Breast epithelium (tissue), 4 donors: Measurements from ENCODE around the gene VIM. TPM values are rescaled to one million over a fixed set of nuclear protein-coding genes. Genes with fewer than 3 reads are reported as not detected.
"Not testable (repeated sequence)": the region's sequence is repeated elsewhere in the genome, so short reads cannot be mapped to it uniquely, and the experiment has no call there.

ENCODE experiments used
- DNase-seq, 2 donors: peaks; one replicate each; pipeline ENCODE4 v3.0.0-alpha.2; 2019; ENCODE audit warnings: low spot score in 2 of 2
- H3K27ac ChIP-seq, 2 donors: fragments of 200-600 bp; sonication (generic) in 1 of 2; one replicate each; pipeline ENCODE4 v1.5.1; 2016 to 2019; ENCODE audit warnings: mild to moderate bottlenecking in 1 of 2
- H3K27me3 ChIP-seq, 2 donors: fragments of 200-600 bp; sonication (generic) in 1 of 2; one replicate each; pipeline versions ENCODE4 v1.5.1 to v1.6.0; 2017 to 2019; ENCODE audit warnings: control low read depth in 1 of 2, mild to moderate bottlenecking in 1 of 2
- H3K36me3 ChIP-seq: fragments of 200-600 bp; one replicate; pipeline ENCODE4 v1.5.1; 2019
- H3K4me1 ChIP-seq, 2 donors: fragments of 200-600 bp; sonication (generic); one replicate each; pipeline ENCODE4 v1.5.1; 2016 to 2019; ENCODE audit warnings: control low read depth in 1 of 2
- H3K4me3 ChIP-seq, 3 donors: fragments of 200-600 bp; sonication (generic); 1 replicate in 2 of 3; 2 replicates in 1 of 3; pipeline ENCODE4 v1.5.1; 2016 to 2019; ENCODE audit warnings: mild to moderate bottlenecking in 3 of 3, moderate library complexity in 2 of 3
- H3K9me3 ChIP-seq, 2 donors: fragments of 200-600 bp; sonication (generic) in 1 of 2; one replicate each; pipeline ENCODE4 v1.5.1; 2016 to 2019; ENCODE audit warnings: control low read depth in 1 of 2
- POLR2A ChIP-seq: fragments of 450-650 bp; IDR thresholded peaks from one replicate; pipeline ENCODE4 v1.6.1; 2016; ENCODE audit warnings: antibody characterized with exemption, mild to moderate bottlenecking, moderate library complexity
- POLR2AphosphoS5 ChIP-seq, 3 donors: sonication (generic); formaldehyde crosslinking; IDR thresholded peaks; one replicate each; pipeline ENCODE4 v1.6.1; 2017; ENCODE audit warnings: antibody characterized with exemption in 3 of 3
- intact Hi-C: fragments of 100-400 bp; cut with DNase I; formaldehyde crosslinking; loops from one replicate; pipeline ENCODE4 v1.15.1; 2023; ENCODE audit warnings: low total_unique reads
- total RNA-seq, 3 donors: library from RNA; depleted of rRNA; stranded (reverse); fragments of >200 nt; gene quantifications; one replicate each; pipeline ENCODE4 v1.1.0, GENCODE V29; 2016
- TF ChIP-seq, protein P1 (sequence below), 3 donors: fragments of 450-650 bp; IDR thresholded peaks; one replicate each; pipeline ENCODE4 v1.5.1; 2016 to 2017; ENCODE audit warnings: antibody characterized with exemption in 3 of 3, mild to moderate bottlenecking in 3 of 3, moderate library complexity in 3 of 3

The VIM gene
- total RNA-seq, 3 donors from 2014 or later = 1,431 to 8,681 (median 2,067) TPM

DNA sequence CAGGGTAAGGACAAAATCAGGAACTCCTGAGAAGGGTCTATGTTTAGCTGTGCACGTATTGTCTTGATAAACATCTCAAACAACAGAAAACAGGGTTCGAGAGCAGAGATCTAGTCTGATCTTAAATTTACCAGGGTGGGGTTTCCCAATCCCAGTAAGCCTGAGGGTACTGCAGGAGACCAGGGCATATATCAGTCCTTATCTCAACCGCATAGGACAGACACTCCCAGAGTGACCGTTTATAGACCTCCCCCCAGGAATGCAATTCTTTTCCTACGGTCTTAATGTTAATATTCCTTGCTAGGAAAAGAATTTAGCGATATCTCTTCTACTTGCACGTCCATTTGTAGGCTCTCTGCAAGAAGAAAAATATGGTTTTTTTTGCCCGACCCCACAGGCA is 35.5 kb downstream of the VIM start:
- no peak overlapping the region for H3K27ac ChIP-seq
- H3K27me3 ChIP-seq = no peaks in the 10 kb centered on the region
- peaks cover 18 to 33% of the 10 kb centered on the region in 2 donors for H3K9me3 ChIP-seq
- H3K4me1 ChIP-seq = no peaks in the 10 kb centered on the region
- TF ChIP-seq, protein P1, sequence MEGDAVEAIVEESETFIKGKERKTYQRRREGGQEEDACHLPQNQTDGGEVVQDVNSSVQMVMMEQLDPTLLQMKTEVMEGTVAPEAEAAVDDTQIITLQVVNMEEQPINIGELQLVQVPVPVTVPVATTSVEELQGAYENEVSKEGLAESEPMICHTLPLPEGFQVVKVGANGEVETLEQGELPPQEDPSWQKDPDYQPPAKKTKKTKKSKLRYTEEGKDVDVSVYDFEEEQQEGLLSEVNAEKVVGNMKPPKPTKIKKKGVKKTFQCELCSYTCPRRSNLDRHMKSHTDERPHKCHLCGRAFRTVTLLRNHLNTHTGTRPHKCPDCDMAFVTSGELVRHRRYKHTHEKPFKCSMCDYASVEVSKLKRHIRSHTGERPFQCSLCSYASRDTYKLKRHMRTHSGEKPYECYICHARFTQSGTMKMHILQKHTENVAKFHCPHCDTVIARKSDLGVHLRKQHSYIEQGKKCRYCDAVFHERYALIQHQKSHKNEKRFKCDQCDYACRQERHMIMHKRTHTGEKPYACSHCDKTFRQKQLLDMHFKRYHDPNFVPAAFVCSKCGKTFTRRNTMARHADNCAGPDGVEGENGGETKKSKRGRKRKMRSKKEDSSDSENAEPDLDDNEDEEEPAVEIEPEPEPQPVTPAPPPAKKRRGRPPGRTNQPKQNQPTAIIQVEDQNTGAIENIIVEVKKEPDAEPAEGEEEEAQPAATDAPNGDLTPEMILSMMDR (IDR thresholded peaks at IDR 0.05) = no peak
- no peak for TF ChIP-seq POLR2A
- no peak for TF ChIP-seq POLR2AphosphoS5 (IDR thresholded peaks at IDR 0.05)
- no peak overlapping the region for H3K4me3 ChIP-seq
- intact Hi-C loops = loop anchor here (5.0 kb wide), 1 partner anchor 421 kb away; no protein-coding TSS in a partner anchor
- DNase-seq = no peak
- no peaks in the 10 kb centered on the region for H3K36me3 ChIP-seq

DNA sequence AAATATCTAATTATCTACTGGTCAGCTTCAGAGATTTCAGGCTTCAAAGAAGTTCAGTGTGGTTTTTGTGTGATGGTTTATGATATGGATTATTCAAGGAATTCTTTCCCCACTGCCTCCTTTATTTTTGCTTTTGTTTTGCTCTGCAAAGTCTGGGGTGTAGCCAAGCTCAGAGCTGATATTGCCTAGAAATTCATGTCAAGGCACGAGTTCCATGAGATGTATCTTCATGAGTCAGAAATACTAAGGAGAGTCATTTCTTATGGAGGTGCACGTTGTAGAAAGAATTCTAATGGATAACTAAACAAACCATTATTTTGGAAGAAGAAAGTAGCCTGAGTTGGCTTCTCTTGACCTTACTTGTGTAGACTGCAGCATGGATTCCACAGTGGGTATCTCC is 37.4 kb downstream of the VIM start:
- TF ChIP-seq POLR2AphosphoS5 (IDR thresholded peaks at IDR 0.05) (no peak), POLR2A (no peak)
- TF ChIP-seq, protein P1 (IDR thresholded peaks at IDR 0.05) = no peak
- DNase-seq = no peak
- Histone ChIP-seq H3K27me3 (no peaks in the 10 kb centered on the region), H3K36me3 (no peaks in the 10 kb centered on the region), H3K9me3 (peaks cover 18 to 33% of the 10 kb centered on the region in 2 donors), H3K27ac (no peak overlapping the region), H3K4me1 (no peaks in the 10 kb centered on the region), H3K4me3 (no peak overlapping the region)
- intact Hi-C loops = no loop called here

DNA sequence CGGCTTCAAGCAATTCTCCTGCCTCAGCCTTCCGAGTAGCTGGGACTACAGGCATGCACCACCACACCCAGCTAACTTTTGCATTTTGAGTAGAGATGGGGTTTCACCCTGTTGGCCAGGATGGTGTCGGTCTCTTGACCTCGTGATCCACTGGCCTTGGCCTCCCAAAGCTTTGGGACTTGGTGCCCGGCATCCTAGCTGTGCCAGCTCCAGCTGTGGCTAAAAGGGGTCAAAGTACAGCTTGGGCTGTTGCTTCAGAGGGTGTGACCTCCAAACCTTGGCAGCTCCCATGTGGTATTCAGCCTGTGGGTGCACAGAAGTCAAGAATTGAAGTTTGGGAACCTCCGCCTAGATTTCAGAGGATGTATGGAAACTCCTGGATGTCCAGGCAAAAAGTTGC is 38.5 kb downstream of the VIM start:
- H3K4me3 ChIP-seq, H3K36me3 ChIP-seq, H3K27me3 ChIP-seq, H3K4me1 ChIP-seq, intact Hi-C loops, H3K27ac ChIP-seq, DNase-seq: not testable (repeated sequence)
- H3K9me3 ChIP-seq = peaks cover 18 to 32% of the 10 kb centered on the region in 2 donors

DNA sequence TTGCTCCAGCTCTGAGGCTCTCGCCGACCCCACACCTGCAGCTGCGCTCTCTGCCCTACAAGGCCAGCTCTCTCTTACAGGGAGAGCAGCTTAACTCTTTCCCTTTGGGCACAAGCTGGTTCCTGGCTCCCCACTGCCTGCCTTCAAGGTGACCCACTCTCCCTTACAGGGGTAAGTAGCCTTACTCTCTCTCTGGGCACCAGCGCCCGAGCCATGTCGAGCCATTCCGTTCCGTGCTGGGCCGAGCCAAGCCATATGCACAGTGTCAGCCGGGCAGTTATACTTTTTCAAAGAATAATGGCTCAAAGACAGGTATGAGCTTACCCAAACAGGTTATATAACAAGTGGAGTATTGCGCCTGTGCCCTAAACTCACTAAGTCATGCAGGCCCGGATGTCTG is 44.6 kb downstream of the VIM start:
- Histone ChIP-seq H3K4me3 (no peak overlapping the region), H3K27me3 (no peaks in the 10 kb centered on the region), H3K4me1 (no peaks in the 10 kb centered on the region), H3K9me3 (no peaks in the 10 kb centered on the region), H3K27ac (no peak overlapping the region), H3K36me3 (no peaks in the 10 kb centered on the region)
- intact Hi-C loops = no loop called here
- no peak for DNase-seq
- TF ChIP-seq POLR2A (no peak), POLR2AphosphoS5 (IDR thresholded peaks at IDR 0.05) (no peak)
- TF ChIP-seq, protein P1 (IDR thresholded peaks at IDR 0.05) = no peak

DNA sequence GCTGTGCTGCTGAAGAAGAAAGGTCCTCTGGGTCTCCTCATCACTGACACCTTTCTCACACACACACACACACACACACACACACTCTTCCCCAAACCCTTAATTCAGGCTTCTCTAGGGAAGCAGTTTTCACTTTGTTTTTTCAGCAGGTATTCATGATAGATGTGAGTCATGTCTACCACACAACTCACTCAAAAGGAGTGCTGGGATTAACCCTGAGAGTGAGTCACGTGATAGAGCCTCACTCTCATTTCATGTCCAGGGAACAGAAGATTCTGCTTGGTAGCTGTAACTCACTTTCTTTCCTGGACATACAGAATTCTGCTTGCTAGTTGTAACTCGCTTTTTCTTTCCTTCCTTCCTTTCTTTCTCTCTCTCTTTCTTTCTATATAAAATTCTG is 45.4 kb downstream of the VIM start:
- Histone ChIP-seq H3K36me3 (no peaks in the 10 kb centered on the region), H3K27ac (no peak overlapping the region), H3K4me3 (no peak overlapping the region), H3K4me1 (no peaks in the 10 kb centered on the region), H3K27me3 (no peaks in the 10 kb centered on the region), H3K9me3 (no peaks in the 10 kb centered on the region)
- no peak for DNase-seq
- no peak for TF ChIP-seq POLR2AphosphoS5 (IDR thresholded peaks at IDR 0.05)
- no peak for TF ChIP-seq POLR2A
- TF ChIP-seq, protein P1 (IDR thresholded peaks at IDR 0.05) = no peak
- intact Hi-C loops = no loop called here
